HCT116 (cell line): ENCODE measurements around the gene ALX4. TPM values are rescaled to one million over a fixed set of nuclear protein-coding genes. Genes with fewer than 3 reads are reported as not detected.

ENCODE experiments used
- ATAC-seq: fragments of 200-7000 bp; cut with Tn5 transposase; 2 replicates; pipeline ENCODE4 v1.9.1; 2020; ENCODE audit warnings: mild to moderate bottlenecking, moderate library complexity
- BruUV-seq: library from RNA; stranded (reverse); fragments of 400-500 nt; replicated peaks from 2 replicates; lab custom pipeline; 2021; lab: Mats Ljungman, UMichigan
- CTCF ChIA-PET: fragments of 300-600 bp; sonication (Branson Sonifier 250); formaldehyde crosslinking; loops from one replicate; lab custom pipeline; 2021; ENCODE audit warnings: antibody characterized with exemption; lab: Charles Lee
- POLR2A ChIA-PET: fragments of 300-600, 350-600 bp; sonication (Branson Sonifier 250); formaldehyde crosslinking; loops from one replicate; lab custom pipeline; 2021; ENCODE audit warnings: antibody characterized with exemption; lab: Charles Lee
- RAD21 ChIA-PET, 2 experiments: fragments of 300-600 bp; sonication (Branson Sonifier 250); formaldehyde crosslinking; loops; one replicate each; lab custom pipeline; 2023; ENCODE audit warnings: low total read pairs in 2 of 2; ENCODE audit not compliant: uncharacterized antibody in 2 of 2, unreplicated experiment in 2 of 2, low non-redundant PET in 1 of 2; lab: Charles Lee
- DNase-seq: peaks from one replicate; pipeline ENCODE4 v3.0.0-alpha.2; 2010; ENCODE audit warnings: low read depth, low spot score
- H2AFZ ChIP-seq: fragments of 200-600 bp; shearing (Covaris generic), sonication (generic); 2 replicates; pipeline ENCODE4 v1.6.1; 2017; ENCODE audit warnings: low read depth, mixed run types, mixed read lengths, antibody characterized with exemption, low read length; ENCODE audit not compliant: poor library complexity, severe bottlenecking
- H3K27ac ChIP-seq: 2 replicates; pipeline ENCODE4 v1.5.1; 2012; ENCODE audit warnings: low read depth, low read length
- H3K27me3 ChIP-seq: fragments of 200-600 bp; sonication (generic); 2 replicates; pipeline ENCODE4 v1.6.1; 2016; ENCODE audit warnings: mixed run types, low read length, mixed read lengths; ENCODE audit not compliant: insufficient read depth
- H3K36me3 ChIP-seq, 2 experiments: fragments of 200-500 bp in 1 of 2; fragments of 200-600 bp in 1 of 2; sonication (Bioruptor generic) in 1 of 2; sonication (generic) in 1 of 2; 2 replicates each; pipeline versions ENCODE4 v1.5.1 to v1.6.1; 2014 to 2016; ENCODE audit warnings: low read length in 2 of 2, inconsistent platforms in 1 of 2, mixed read lengths in 1 of 2, mixed run types in 1 of 2; ENCODE audit not compliant: insufficient read depth in 2 of 2, control insufficient read depth in 1 of 2
- H3K4me1 ChIP-seq, 2 experiments: fragments of 200-600 bp in 1 of 2; sonication (generic) in 1 of 2; 2 replicates each; pipeline versions ENCODE4 v1.5.1 to v1.6.1; 2012 to 2017; ENCODE audit warnings: low read length in 2 of 2, inconsistent platforms in 1 of 2, mild to moderate bottlenecking in 1 of 2, mixed read lengths in 1 of 2, mixed run types in 1 of 2, moderate library complexity in 1 of 2; ENCODE audit not compliant: insufficient read depth in 2 of 2, control insufficient read depth in 1 of 2
- H3K4me2 ChIP-seq: fragments of 200-600 bp; sonication (generic); 2 replicates; pipeline ENCODE4 v1.6.1; 2017; ENCODE audit warnings: mixed run types, low read length, mixed read lengths
- H3K4me3 ChIP-seq, 2 experiments: fragments of 200-600 bp in 1 of 2; sonication (generic) in 1 of 2; replicated peaks in 1 of 2; 2 replicates each; pipeline ENCODE4 v1.5.1; 2011 to 2016; ENCODE audit warnings: low read length in 2 of 2, control low read depth in 1 of 2, low read depth in 1 of 2, mild to moderate bottlenecking in 1 of 2, mixed read lengths in 1 of 2, mixed run types in 1 of 2
- H3K79me2 ChIP-seq: fragments of 200-600 bp; sonication (generic); 2 replicates; pipeline ENCODE4 v1.6.1; 2017; ENCODE audit warnings: mild to moderate bottlenecking, mixed run types, low read length, moderate library complexity, mixed read lengths; ENCODE audit not compliant: insufficient read depth
- H3K9ac ChIP-seq: fragments of 200-600 bp; sonication (generic); 2 replicates; pipeline ENCODE4 v1.6.1; 2016; ENCODE audit warnings: low read length, mixed read lengths
- H3K9me2 ChIP-seq: fragments of 200-600 bp; sonication (generic), shearing (Covaris generic); 2 replicates; pipeline ENCODE4 v1.6.1; 2017; ENCODE audit warnings: mixed run types, mild to moderate bottlenecking, moderate library complexity; ENCODE audit not compliant: insufficient read depth
- H3K9me3 ChIP-seq, 2 experiments: fragments of 200-500 bp in 1 of 2; fragments of 200-600 bp in 1 of 2; sonication (Bioruptor generic) in 1 of 2; sonication (generic) in 1 of 2; 2 replicates each; pipeline ENCODE4 v1.6.1; 2014 to 2017; ENCODE audit warnings: low read length in 2 of 2, mixed read lengths in 2 of 2, inconsistent platforms in 1 of 2, low read depth in 1 of 2, mild to moderate bottlenecking in 1 of 2, mixed run types in 1 of 2, moderate library complexity in 1 of 2; ENCODE audit not compliant: control insufficient read depth in 1 of 2, insufficient read depth in 1 of 2
- H4K20me1 ChIP-seq: fragments of 200-600 bp; sonication (generic), shearing (Covaris generic); 2 replicates; pipeline ENCODE4 v1.6.1; 2017; ENCODE audit warnings: mixed run types, mild to moderate bottlenecking, moderate library complexity; ENCODE audit not compliant: insufficient read depth
- EGR1 ChIP-seq: IDR thresholded peaks from 2 replicates; pipeline ENCODE4 v1.6.1; 2012; ENCODE audit warnings: low read depth
- POLR2A ChIP-seq: IDR thresholded peaks from 2 replicates; pipeline ENCODE4 v1.7.0; 2011; ENCODE audit warnings: borderline replicate concordance; ENCODE audit not compliant: insufficient read depth, insufficient read length; ENCODE audit errors: extremely low read depth
- SRF ChIP-seq: IDR thresholded peaks from 2 replicates; pipeline ENCODE4 v1.6.1; 2012; ENCODE audit warnings: low read depth
- ZNF274 ChIP-seq: fragments of 200-500 bp; sonication (Bioruptor generic); IDR thresholded peaks from 2 replicates; pipeline ENCODE4 v1.6.1; 2014; ENCODE audit warnings: mild to moderate bottlenecking, low read depth, low read length, inconsistent platforms
- intact Hi-C: fragments of 100-400 bp; cut with micrococcal nuclease; formaldehyde crosslinking; loops from 2 replicates; pipeline ENCODE4 v1.10.0; 2022
- total RNA-seq: library from RNA; stranded (reverse); gene quantifications from one replicate; pipeline ENCODE4 v1.2.1, GENCODE V29; 2021; ENCODE audit not compliant: unreplicated experiment
- TF ChIP-seq, protein P1 (sequence below), 3 experiments: fragments of 200-600 bp in 1 of 3; sonication (generic) in 1 of 3; IDR thresholded peaks in 2 of 3; conservative IDR thresholded peaks in 1 of 3; 2 replicates each; pipeline ENCODE4 v1.5.1; 2012 to 2017; ENCODE audit warnings: low read depth in 2 of 3, low read length in 2 of 3, antibody characterized with exemption in 1 of 3, borderline replicate concordance in 1 of 3, control low read depth in 1 of 3, mild to moderate bottlenecking in 1 of 3, mixed read lengths in 1 of 3, mixed run types in 1 of 3, moderate library complexity in 1 of 3; ENCODE audit not compliant: insufficient read depth in 1 of 3

The ALX4 gene
- total RNA-seq, 1 experiment from 2014 or later: not detected

DNA sequence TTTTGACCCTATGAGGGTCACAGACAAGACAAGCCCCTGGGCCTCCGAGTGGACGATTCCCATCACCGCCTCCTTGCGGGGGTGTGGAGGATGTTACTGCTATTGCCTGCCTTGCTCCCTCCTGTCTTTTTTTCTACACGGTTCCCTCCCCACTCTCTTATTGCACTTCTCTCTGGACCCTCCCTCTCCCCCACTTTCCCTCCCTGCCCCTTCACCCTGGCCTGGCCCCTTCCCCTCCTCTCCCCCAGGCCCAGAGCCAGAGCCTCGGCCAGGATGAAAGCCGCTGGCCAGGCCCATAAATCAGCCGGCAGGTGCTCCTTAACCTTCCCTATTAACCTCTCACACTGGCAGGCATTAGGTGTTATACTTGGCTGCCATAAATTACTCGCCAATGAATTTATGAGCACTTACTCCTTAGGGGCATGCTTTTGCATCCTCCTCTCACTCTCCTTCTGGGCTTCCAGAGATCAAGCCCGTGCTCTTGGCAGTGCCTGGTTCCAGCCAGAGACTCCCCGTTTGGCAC lies 18.3 kb upstream of the ALX4 start:
- H4K20me1 ChIP-seq: no peaks in the 10 kb centered on the region
- ATAC-seq: no peak
- intact Hi-C loops: no loop called here
- no peaks in the 10 kb centered on the region for H3K9me3 ChIP-seq
- BruUV-seq: no TSS peak
- H3K4me2 ChIP-seq: no peak overlapping the region
- H3K9me2 ChIP-seq: no peaks in the 10 kb centered on the region
- TF ChIP-seq ZNF274 (no peak), EGR1 (no peak), POLR2A (no peak)
- no peak for DNase-seq
- no peak overlapping the region for H3K4me3 ChIP-seq
- POLR2A ChIA-PET: no interaction called here
- no peak overlapping the region for H3K9ac ChIP-seq
- no peak overlapping the region for H2AFZ ChIP-seq
- no peaks in the 10 kb centered on the region for H3K36me3 ChIP-seq
- CTCF ChIA-PET: no interaction called here
- no peaks in the 10 kb centered on the region for H3K79me2 ChIP-seq
- H3K4me1 ChIP-seq: peaks cover 0 to under 1% of the 10 kb centered on the region in 2 experiments; a peak in 2 of 4 replicates
- peaks cover 5% of the 10 kb centered on the region; the same call in 1 of the 2 replicates for H3K27me3 ChIP-seq
- H3K27ac ChIP-seq: no peak overlapping the region
- RAD21 ChIA-PET: no interaction called here

DNA sequence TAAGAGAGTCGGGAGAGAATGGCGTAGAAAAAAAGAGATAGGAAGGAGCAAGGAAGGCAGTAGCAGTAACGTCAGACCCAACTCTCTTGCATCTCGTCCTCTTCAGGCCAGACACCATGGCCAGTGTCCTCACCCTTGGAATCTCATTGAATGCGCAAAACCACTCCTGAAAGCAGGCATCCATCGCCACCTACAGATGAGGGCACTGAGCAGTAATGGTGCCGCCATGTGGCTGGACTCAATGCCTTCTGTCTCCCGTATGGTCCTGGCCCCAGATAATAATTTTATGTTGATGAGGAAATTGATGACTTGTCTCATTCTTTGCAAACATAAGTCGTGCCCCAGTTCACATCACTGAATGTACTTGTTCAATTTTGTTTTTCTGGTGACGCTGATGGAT lies 17.8 kb upstream of the ALX4 start:
- Histone ChIP-seq H4K20me1 (no peaks in the 10 kb centered on the region), H3K27me3 (peaks cover 8% of the 10 kb centered on the region; the same call in 1 of the 2 replicates), H3K27ac (no peak overlapping the region), H3K36me3 (no peaks in the 10 kb centered on the region), H3K4me3 (no peak overlapping the region), H2AFZ (no peak overlapping the region), H3K79me2 (no peaks in the 10 kb centered on the region), H3K9me2 (no peaks in the 10 kb centered on the region), H3K4me2 (no peak overlapping the region), H3K9me3 (no peaks in the 10 kb centered on the region), H3K4me1 (no peaks in the 10 kb centered on the region), H3K9ac (no peak overlapping the region)
- ATAC-seq (0 out of 2 replicates have a peak, but pooled peaks have one; percentile 37), DNase-seq (no peak)
- TF ChIP-seq, protein P1, sequence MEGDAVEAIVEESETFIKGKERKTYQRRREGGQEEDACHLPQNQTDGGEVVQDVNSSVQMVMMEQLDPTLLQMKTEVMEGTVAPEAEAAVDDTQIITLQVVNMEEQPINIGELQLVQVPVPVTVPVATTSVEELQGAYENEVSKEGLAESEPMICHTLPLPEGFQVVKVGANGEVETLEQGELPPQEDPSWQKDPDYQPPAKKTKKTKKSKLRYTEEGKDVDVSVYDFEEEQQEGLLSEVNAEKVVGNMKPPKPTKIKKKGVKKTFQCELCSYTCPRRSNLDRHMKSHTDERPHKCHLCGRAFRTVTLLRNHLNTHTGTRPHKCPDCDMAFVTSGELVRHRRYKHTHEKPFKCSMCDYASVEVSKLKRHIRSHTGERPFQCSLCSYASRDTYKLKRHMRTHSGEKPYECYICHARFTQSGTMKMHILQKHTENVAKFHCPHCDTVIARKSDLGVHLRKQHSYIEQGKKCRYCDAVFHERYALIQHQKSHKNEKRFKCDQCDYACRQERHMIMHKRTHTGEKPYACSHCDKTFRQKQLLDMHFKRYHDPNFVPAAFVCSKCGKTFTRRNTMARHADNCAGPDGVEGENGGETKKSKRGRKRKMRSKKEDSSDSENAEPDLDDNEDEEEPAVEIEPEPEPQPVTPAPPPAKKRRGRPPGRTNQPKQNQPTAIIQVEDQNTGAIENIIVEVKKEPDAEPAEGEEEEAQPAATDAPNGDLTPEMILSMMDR (IDR thresholded peaks at IDR 0.05 in 2 of 3, conservative IDR thresholded peaks at IDR 0.05 in 1 of 3; ENCODE audit: borderline replicate concordance in 1 of 3, insufficient read depth in 1 of 3, low read depth in 2 of 3, low read length in 2 of 3): peak in 1 of 3 experiments; percentile 29; a peak in 1 of 6 replicates
- no peak for TF ChIP-seq SRF
- ChIA-PET RAD21 (no interaction called here), CTCF (no interaction called here), POLR2A (no interaction called here)
- intact Hi-C loops: no loop called here
- BruUV-seq: no TSS peak
